GDM1 (cell line): Measurements from ENCODE around the gene HOXC11.

Source experiments
- DNase-seq: peaks from one replicate; lab custom pipeline; 2025; lab: John Stamatoyannopoulos, UW

HOXC11 gene

DNA sequence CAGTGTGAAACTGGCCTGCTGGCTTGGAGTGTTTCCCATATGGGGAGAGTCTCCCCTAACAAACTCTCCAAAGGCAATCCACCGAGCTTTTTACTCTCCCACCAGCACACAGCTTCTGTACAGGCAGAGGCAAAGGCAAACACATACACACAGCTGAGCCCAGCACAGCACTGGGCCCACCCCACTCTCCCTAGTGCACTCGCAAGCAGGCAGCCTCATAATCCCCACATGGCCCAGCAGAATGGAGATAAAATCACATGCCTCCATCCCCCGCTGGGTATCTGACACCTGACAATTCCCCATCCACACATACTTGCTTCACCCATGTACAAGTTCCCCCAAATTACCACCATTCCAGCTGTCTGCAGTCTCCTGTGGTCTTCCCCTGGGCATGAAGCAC lies 14.8 kb upstream of the HOXC11 start:
- DNase-seq = no peak

GRCh38 chr12:53959314-53959713 lies 13.6 kb upstream of the HOXC11 start:
- no peak for DNase-seq

- no peak for DNase-seq
Observed at GRCh38 chr12:53960187-53961024, 12.5 kb upstream of the HOXC11 start.

- no peak for DNase-seq
Observed at GRCh38 chr12:53961025-53961761, 11.7 kb upstream of the HOXC11 start.

GRCh38 chr12:53963005-53963404 lies 9.9 kb upstream of the HOXC11 start:
- no peak for DNase-seq

DNA sequence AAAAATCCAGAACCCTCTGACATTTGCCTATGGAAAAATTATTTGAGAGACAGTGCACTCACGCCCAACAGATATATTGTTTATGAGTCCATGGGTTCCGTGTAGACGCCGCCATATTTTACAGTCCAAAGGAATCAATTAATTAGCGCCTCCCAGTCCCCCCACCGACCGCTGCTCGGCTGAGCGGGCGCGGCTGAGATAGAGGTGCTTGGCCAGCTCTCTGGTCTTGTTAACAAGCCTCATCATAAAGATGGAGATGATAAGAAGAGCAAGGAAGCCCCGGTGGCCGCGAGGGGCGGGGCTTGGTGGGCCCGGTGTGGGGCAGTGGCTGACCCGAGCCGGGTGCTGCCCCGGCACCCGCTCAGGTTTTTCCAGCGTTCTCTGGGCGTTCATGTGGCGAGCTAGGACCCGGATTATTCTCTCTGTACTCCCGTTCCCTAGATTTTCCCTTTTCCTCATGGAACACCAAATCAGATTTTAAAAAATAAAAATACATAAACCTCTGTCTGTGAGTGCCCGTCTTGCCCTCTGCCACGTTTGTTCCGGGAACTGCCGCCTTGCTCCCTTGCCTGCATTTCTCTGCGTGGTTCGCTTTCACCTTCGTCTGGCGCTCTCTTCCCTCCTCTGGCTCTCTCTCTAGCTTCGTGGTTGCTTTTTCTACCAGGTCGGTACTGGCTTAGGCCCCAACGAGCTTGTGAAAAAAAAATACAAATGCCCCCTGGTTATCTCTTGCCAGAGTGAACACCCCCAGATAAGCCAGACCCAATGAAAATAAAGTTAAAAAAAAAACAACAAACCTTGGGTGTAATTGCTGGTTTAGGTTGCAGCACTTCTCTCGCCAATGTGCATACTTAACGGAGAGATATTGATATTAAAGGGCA lies 9.3 kb upstream of the HOXC11 start:
- no peak for DNase-seq

- DNase-seq = no peak
Observed at GRCh38 chr12:53964315-53964713, 8.6 kb upstream of the HOXC11 start.

DNA sequence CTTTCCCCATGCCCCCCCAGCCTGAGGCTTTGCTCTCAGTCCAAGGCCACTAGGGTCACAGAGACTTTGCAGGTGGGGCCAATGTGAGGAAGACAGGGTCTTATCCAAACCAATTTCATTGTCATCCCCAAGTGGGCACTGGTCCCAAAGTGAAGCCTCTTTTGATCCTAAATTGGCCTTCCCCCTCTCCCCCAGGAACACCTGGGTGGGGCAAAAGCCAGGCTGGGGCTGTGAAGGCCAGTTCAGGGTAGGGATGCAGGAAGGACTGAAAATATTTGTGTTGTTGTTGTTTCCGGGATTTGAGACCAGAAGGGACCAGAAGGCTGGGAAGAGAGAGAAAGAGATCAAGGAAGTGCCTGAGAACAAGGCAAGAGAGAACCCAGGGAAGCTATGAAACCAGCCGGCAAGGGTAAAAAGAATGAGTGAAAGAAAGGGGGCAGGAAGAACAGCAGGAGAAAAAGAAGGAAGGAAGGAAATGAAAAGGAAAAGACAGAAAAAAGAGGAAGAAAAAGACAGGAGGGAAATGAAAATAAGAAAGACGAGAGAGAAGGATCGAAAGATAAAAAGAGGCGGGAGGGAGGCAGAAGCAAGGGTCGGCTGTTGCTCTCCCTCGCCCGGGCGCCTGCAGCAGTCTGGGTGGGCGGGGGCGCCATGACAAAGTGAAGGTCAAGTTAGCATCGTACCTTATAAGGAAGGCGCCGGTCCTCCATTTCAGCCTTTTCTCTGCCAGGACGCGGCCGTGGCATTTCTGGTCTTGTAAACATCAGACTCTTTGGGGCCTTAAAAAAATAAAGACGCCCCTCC lies 7.4 kb upstream of the HOXC11 start:
- no peak for DNase-seq

GRCh38 chr12:53966085-53966384 lies 6.9 kb upstream of the HOXC11 start:
- no peak for DNase-seq

GRCh38 chr12:53966385-53967133 lies 6.4 kb upstream of the HOXC11 start:
- no peak for DNase-seq

DNA sequence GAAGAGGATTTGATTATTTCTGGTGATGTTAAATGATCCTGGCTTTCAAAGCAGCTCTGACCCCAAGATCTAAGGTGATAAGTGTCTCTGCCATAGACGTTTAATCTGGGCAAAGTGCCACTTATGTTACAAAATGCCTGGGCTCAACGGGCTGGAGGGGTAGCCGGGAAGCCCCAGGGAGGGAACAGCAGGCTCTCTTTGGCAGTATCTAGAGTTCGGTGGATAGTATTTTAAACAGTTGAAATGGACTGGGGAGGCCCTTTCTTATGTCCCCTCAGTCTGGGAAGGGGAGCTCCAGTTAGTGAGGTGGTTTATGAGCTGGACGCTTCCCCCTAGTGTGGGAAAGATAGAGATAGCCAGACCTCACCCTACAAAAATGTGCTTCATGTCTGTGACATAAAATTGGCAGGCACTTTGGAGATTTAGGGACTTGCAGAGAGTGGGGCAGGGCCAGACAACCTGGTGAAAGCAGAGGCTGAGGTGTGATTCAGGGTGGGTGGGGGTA lies 5.5 kb upstream of the HOXC11 start:
- DNase-seq = no peak

GRCh38 chr12:53968214-53969127 lies 4.5 kb upstream of the HOXC11 start:
- no peak for DNase-seq

- DNase-seq = no peak
Observed at GRCh38 chr12:53969588-53970259, 3.2 kb upstream of the HOXC11 start.

- no peak for DNase-seq
Observed at GRCh38 chr12:53970451-53970850, 2.5 kb upstream of the HOXC11 start.

- DNase-seq = no peak
Observed at GRCh38 chr12:53971129-53971528, 1.8 kb upstream of the HOXC11 start.

DNA sequence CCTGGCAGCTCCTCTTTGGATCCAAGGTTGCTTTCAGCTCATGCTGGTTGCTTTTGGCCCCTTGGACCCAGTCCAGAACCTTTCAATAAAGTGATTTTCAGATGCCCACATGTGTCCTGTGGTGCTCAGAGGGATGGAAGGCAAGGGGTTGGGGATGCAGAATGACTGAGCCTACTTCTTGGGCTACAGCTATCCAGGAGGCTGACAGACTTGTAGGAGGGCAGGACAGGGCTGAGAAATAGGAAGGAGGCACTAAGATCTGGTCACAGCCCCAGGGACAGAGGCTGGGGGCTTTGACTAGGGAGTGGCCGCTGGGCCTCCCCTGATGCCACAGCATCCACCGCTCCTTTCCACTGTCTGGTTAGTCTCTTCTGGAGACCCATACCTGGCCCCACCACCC lies 1.2 kb upstream of the HOXC11 start:
- no peak for DNase-seq

DNA sequence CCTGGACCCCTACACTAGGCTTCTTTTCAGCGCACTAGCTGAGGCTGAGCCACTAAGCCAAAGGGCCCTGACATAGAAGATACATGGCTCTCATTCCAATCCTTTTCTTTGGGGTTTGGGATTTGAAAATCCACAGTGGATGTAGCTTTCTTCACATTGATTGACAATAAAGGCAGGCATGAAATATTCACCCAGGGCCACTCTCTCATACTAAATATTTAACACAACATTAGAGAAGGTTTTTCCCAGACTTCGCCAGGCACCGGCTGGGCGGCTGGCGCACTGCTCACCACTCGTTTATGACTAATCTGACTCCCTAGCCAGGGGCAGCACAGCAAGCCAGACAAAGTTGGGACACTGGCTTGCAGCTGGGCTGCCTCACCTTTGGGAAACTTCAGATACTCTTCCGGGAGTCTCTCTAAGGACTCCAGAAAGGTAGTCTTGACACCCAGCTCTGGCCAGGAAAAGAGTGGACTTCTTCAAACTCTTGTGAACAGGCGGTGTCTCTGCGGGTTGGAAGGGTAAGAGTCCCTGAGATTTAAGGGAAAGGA lies 699 bp upstream of the HOXC11 start:
- DNase-seq = no peak

GRCh38 chr12:53973236-53974042 lies 513 bp downstream of the HOXC11 start:
- DNase-seq = no peak
